Dermis microvascular lymphatic vessel endothelial cell (primary cell): ENCODE measurements around the gene NELFCD. TPM values are rescaled to one million over a fixed set of nuclear protein-coding genes. Genes with fewer than 3 reads are reported as not detected.
"Not testable (repeated sequence)": the region's sequence is repeated elsewhere in the genome, so short reads cannot be mapped to it uniquely, and the experiment has no call there.

Experiments used
- DNase-seq, 2 donors: peaks; one replicate each; pipeline versions ENCODE4 v3.0.0 to v3.0.0-alpha.2; 2010; ENCODE audit warnings: low read depth in 2 of 2
- total RNA-seq: library from RNA; depleted of rRNA; stranded (reverse); fragments of >200 nt; gene quantifications from 2 replicates; pipeline ENCODE4 v1.2.1, GENCODE V29; 2014

The NELFCD gene
- total RNA-seq, 1 donor from 2014 or later, result 51.3 TPM

DNA sequence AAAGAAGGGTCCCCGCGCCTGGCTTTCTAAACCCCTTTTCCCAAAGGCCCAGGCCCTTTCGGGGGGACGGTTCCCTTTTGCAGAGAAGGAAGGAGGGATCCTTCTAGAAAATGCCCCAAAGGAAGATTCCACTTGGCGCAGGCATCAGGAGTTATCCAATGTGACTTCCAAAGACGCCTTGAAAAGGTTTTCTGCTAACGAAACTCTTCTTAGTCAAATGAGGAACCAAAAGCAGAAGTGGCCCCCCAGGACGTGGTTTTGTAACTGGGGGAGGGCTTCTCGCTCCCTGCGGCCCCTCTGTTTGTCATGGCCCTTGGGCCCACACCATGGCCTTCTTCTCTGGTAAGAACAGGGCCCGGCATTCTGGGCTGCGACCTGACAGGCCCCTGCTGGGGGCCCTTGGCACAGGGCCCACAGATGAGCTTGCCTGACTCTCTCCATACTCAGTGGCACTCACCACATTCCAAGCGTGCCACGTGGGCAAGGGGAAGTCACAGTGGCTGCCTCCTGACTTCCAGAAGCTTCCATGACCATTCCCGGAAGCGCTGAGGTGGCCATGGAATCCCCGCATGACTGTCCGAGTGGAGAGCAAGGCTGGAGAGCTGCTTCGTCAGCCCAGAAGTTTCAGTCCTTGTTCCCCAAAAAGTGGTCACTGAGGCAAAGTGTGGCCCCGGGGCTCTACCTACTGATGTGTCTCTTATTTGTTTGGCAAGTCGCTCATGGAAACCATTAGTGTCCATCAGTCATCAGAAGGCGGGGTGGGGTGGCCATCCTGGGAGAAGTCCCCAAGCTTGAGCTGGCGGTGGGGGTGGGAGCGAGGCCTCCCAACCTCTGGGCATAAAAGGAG, 26.8 kb downstream of the NELFCD start:
- DNase-seq, result peak; percentile 55 to 61

DNA sequence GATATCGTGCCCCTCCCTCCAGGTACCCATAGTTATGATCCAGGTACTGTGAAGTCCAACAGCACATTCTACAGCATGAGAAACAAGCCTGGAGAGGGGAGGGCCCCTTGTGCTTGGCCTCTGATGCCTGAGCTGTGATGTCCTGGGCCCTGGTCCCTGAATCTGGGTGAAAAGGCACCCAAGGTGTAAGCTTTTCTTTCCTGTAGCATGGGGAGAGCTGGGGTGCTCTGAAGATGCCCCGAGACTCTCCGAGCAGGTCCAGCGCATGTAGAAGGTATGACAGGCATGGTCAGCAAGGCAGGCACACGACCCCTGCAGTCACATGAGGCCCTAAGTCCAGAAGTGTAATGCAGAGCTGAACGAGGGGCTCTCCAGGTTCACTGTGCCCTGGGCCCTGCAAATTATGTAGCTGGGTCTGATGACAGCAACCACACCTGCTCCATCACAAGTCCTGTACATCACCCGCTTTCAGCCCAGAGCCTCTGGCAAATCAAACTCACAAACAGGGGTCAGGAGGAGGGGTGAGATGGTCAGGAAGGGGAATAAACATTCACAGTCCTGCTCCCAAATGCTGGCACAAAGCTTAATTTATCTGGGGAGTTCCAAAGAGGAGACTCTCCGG, 27.8 kb downstream of the NELFCD start:
- DNase-seq, result no peak

DNA sequence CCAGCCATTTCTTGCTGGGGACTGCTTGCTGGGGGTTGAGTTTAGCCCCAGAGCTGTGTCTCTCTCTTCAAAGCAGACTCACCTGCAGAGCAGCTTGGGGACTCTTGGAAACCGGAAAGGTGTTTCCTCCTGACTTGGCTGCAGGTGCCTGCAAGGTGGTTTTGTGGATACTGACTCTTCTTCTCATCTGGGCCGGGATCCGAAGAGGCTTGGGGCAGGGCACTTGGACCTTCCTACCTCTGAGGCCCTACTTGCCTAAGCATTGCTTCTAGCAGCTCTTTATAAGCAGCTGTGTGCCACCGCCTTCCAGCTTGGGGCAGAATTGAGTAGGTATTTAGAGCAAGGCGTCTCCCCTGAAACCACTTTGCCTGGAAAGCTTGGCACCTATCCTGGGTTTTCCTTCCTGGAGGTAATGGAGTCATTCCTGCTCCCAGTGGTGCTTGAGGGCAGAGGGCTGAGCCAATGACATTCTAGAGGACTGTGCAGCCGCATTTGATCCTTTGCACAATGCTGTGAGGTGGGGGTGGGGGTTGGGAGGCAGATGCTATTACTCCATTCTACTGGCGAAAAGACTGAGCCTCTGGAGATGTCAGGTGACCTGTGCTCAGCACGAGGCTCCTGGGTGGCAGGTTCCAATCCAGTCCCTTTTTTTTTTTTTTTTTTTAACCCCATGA, 29.4 kb downstream of the NELFCD start:
- peak; percentile 52 to 69 for DNase-seq

DNA sequence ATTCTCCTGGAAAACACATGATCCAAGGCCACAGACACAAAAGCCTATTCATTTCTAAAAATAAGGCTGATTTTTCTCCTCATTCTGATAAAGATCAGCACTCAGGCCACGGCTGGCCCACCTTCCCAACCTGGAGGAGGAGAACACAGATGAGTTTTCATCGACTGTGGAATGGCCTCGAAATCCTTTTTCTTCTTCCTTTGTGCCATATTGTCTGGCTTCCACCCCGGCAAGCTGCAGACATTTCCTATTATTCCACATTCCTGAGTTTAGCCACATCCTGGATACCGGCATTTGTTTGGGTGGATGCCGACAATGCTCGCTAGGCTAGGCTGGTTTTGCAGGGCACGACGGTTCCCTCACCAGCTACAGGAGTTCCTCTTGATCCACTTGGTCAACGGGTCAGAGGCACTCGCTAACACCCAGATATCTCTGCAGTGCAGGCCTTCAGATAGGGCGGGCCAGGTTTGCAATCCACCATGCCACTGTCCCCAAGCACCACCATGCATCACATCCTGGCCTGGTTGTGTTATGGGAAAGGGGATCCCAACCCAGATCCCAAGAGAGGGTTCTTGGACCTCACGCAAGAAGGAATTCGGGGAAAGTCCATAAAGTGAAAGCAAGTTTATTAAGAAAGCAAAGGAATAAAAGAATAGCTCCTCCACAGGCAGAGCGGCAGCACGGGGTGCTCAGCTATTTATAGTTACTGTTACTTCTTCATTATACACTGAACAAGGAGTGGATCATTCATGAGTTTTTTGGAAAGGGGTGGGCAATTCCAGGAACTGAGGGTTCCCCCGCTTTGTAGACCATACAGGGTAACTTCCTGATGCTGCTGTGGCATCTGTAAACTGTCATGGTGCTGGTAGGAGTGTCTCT, 30.2 kb downstream of the NELFCD start:
- DNase-seq, result peak; percentile 96 to 97

DNA sequence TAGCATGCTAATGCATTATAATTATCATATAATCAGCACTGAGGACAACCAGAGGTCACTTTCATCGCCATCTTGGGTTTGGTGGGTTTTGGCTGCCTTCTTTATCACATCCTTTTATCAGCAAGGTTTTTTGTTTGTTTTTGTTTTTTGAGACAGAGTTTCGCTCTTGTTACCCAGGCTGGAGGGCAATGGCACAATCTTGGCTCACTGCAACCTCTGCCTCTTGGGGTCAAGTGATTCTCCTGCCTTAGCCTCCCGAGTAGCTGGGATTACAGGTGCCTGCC, 30.8 kb downstream of the NELFCD start:
- DNase-seq, result not testable (repeated sequence)

DNA sequence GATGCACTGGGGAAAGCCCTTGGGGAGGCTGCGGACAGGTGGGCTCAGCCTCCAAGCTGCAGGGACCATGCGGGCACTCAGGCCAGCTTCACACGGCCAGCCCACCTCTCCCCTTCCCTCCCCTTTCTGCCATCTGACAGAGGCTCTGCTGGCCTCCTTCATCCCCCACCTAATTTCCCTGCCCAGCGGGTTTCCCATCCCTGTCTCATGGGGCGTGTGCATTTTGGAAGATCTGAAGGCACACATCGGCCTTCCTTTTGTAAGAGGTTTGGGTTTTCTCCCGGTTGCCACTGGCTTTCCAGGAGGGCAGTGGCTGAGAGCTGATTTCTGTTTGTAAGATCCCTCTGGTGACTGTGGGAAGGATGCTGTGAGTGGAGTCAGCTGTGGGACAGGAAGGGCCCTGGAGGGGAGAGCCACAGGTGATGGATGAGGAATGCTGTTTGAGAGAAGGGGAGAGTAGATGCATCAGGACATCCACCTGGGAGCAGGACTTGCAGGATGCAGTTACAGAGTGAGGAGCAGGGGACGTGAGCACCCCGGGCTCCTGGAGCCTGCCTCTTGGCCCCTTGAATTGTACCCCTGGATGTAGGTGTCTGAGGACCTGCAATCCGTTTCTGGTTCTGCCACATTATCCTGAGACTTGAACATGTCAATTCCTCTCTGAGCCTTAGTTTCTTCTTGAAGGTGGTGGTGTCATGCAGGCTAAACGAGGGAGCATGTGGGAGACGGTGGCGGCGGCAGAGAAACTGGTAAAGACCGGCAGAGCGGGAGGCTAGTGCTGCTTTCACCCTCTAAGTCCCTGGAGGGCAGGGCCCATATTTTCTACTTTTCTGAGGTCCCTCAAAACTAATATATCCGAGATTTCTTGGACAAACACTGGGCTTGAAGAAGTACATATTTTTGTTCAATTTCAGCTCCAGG, 32.2 kb downstream of the NELFCD start:
- DNase-seq, result no peak

DNA sequence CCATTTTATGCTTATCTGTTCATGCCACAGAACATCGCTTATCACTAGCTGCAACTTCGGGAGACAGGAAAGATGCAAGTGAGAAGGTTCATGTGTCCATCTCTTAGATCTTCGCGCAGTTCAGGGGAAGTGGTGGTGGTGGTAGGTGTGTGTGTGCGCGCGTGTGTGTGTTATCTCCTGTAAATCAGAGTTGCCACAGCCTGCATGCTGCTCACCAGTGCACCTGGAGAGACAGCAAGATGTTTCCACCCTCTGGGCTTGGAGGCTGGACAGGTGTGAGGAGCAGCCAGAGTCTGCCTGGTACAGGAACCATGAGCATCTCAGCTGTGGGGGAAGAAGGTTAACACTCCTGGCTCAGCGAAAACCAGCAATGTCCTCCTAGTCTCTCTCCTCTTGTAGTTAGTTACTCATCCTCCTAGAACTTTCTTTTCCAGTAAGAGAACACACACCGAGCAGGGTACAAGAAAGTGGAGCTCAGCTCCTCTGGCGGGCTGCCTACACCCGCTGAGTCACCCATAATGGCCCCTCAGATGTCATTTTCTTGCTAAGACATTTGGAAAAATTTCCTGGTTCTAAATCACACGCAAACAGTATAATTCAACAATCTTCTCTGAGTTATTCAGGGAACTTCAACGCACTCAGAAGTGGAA, 33.0 kb downstream of the NELFCD start:
- no peak for DNase-seq

DNA sequence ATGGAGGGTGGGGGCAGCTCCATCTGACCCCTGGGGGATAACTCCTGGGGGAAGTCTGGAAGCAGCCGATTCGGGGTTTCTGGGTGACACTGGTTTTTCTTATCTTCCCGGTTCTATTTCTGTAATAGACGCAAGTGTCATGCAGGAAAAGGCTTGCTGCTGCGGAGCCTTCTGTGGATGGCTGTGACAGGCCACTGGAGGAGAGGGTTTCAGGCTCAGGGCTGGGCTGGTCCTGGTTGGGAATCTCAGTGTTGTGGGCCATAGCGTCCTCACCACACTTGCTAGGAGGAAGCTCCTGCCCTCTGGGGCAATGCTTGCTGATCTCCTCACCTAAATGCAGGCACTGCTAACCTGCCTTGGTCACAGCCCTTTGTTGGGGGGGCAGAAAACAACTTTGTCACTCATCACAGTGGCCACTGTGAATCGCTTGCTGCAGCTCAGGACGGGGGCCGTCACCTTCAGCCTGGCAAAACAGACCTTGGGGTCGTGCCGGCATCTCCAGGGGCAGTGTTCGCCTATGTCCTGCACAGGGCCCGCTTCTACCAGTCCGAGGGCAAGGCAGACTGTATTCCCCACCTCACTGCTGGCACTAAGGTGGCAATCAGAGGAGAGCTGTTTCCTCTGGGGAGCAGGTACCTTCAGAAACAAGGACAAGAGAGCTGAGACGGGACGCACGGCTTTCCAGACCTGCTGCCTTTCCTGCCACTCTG, 33.8 kb downstream of the NELFCD start:
- DNase-seq, result no peak

DNA sequence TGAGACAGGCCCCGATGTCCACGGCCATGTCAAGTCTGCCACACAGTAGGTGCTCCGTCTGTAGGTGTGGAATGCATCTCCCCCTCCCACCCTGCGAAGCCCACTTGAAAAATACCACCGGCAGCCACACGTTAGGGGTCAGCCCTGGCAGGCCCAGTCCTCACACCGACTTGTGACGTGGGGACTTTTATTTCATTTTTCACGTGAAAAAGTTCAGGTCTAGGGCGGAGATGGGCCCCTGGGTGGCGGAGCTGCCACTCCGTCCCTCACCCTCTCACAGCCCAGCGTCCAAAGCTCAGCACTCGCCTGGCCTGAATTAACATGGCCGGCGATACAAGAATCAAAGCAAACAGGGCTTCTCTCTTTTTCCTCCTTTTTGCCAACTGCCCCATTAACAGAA, 34.4 kb downstream of the NELFCD start:
- no peak for DNase-seq

DNA sequence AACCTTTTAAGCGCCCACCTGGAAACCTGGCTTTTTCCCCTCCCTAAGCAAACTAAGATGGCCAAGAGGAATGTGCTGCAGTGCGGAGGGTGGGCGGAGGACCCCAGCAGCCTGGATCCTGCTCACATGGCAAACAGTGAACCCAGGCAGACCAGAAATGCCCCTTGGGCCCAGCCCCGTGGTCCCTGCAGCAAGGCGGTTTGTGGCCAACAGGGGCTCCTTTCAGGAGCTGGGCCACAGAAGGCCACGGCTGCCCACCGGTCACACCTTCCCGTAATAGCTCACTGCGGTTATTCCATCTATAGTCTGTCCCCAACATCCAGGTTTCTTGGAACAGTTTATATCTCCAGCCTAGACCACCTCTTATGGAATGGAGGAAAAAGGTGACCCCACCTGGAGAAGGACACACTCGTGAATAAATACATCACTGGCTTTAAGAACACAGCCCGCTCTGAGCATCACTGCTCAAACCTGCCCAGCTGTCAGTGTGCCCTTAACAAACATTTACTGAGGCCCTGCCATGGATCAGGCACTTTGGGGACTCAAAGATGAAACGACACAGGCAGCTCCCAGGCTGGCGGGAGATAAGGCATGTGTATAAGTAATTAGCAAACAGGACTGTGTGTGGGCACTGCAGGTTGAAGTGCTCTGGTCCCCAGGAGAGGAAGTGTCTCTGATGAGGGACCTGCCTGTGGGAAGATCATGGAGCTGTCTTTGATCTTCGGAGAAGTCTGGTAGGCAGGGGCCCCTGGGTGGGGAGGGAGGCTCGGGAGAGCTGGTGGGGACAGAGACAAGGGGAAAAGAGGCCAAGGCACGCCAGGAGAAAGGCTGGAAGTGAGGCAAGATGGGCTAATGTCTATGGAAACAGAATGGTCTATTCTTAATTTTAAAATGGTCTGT, 35.0 kb downstream of the NELFCD start:
- DNase-seq, result no peak

DNA sequence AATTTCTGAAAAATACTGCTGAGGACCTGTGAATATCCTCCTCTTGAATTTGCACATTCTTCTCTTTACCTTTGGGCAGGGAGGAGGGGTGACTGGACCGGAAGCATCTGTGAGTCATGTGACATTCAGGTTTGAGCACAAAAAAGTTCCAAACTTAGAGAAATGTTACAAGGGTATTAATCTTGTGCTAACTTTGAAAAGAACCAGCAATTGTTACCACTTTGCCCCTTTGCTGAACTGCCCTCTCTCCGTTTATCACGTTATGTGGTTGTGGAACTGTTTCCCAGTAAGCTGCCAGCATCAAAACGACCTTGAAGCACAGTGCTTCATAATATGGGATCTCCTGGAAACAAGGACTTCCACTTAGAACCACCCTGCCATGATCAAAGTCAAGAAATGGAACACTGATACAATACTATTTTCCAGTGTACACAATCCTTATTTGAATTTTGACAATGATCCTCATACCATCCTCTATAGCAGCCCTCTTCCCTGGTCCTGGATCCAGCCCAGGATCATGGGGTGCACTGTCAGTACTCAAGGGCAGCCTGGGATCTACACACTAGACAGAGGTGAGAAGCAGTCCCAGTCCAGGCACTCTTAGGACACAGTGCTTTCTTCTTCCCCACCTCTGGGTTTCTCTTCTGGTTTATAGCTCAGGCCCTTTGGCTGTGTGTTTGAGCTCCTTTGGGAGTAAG, 35.9 kb downstream of the NELFCD start:
- DNase-seq, result peak in 1 of 2 donors; percentile 46

DNA sequence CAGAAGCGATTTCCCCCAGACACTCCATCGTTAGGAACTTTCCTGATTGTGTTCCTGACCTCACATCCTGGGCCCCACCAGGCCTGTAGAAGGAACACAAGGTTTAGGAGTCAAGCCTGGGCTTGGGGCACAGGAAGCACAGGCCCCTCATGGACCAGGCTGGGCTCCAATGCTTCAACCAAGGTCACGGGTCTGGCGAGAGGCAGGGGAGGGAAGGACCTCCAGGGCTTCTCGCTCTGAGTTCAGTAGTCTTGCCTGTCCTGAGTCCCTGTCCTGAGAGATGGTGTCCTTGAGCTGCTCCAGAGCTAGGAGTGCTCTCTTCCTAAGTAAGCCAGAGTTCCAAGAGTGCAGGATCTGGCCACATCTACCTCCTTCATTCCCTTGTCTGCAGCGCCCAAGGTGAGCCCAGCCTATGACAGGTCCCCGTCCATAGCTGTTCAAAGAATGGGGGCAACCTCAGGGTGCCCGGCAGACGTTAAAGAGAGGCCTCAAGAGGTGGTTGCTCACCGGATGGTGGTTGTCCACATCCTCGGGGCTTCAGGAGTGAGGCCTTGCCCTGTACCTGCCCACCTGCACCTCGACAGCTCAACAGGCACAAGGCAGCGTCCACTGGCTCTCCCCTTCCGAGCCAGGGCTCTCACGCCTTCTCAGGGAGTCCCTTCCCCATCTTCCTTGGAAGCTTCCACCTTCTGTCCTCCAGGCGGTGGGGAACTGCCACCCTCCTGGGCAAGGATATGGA, 36.6 kb downstream of the NELFCD start:
- DNase-seq, result no peak

DNA sequence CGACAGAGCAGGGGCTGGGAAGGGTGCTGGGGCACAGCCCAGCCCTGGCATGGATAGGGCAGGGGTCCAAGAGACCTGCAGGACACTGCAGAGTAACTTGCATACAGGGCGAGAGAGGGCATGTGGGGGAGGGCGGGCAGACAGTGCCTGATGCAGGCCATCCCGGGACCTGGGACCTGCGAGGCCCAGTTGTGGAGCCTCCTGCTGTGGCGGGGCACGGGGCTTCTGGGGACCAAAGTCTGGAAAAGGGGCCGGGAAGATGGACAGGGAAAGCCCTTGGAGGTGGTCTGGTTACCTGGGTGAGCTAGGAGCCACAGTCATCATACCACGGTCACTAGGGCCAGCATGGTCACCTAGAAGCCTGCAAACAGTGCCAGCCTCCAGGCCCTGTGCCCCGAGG, 37.8 kb downstream of the NELFCD start:
- no peak for DNase-seq

DNA sequence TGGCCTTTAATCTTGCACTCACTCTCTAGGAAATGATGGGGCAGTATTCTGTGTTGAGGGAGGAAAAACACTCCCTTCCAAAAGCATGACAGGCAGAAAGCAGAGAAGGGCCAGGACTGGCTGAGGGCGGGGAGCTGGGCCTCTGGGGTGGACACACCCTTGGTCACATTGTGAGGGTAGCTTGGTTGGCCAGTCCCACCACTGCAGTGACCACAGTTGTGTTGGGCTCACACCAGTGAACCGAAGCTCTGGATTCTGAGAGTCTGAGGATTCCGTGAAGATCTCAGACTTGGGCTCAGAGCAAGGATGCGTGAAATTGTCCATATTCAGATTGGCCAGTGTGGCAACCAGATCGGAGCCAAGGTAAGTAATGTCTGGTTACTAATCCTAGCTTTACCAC, 38.2 kb downstream of the NELFCD start, which contains the start of gene TUBB1:
TUBB1 (plus strand) TSS at position 213 of the 400 bp plus-strand sequence; CDS start at position 307, 94 bp downstream.
- no peak for DNase-seq

DNA sequence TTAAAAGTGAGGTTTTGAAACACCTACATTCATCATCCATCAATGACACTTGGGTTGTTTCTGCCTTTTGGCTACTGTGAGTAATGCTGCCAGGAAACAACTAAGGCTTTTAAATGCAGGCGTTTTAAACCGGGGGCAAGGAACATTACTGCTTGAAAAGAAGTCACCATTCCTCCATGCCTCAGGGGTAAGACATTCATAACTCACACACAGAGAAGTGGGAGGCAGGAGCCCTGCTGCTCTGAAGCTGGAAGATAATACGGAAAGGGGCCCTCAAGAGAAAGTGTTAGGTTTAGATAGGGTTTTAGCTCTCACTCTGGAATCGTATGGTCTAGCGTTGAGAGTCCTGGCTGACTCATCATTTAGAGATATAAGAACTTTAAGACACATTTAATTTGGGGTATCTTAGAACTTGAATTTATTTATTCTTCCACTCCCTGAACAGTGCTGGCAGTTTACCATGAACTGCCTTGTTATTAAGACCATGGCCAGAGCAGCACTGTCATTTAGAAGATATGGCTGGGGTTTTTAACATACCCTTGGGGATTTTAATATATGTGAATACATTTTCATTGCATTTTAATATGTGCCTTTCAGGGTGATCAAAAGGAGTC, 40.0 kb downstream of the NELFCD start:
- no peak for DNase-seq

DNA sequence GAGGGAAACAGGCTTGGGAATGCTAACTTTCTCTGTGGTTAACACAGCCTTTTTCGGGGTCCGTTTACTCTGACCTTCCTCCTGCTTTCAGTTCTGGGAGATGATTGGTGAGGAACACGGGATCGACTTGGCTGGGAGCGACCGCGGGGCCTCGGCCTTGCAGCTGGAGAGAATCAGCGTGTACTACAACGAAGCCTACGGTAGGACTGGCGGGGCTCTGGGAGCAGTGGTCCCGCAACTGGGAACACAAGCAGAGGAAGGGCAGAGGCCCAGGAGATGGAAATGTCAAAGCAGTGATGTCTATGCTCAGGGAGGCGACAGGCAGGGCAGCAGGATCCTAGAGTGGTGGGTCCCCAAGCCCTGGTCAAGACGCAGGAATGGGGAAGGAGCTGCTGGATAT, 41.7 kb downstream of the NELFCD start:
- DNase-seq, result no peak

DNA sequence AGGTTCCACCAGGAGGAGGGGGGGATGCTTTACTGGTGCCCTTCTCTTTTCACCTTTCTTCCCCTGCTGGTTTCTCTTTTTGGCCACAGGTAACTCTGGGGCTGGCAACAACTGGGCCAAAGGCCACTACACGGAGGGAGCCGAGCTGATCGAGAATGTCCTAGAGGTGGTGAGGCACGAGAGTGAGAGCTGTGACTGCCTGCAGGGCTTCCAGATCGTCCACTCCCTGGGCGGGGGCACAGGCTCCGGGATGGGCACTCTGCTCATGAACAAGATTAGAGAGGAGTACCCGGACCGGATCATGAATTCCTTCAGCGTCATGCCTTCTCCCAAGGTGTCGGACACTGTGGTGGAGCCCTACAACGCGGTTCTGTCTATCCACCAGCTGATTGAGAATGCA, 42.6 kb downstream of the NELFCD start:
- no peak for DNase-seq
